C4-2B (cell line): ENCODE results near the gene MARCKS.

Experiments
- CTCF ChIP-seq: fragments of 450-650 bp; conservative IDR thresholded peaks from 2 replicates; pipeline ENCODE4 v1.5.1; 2017; ENCODE audit warnings: mild to moderate bottlenecking
- ZFX ChIP-seq: fragments of 450-650 bp; IDR thresholded peaks from 2 replicates; pipeline ENCODE4 v1.6.1; 2017

GRCh38 chr6:113824866-113825265 is 32.3 kb upstream of the MARCKS start:
- no peak for TF ChIP-seq CTCF
- no peak for TF ChIP-seq ZFX
